Measurements from ENCODE around the gene ZYX. TPM values are rescaled to one million over a fixed set of nuclear protein-coding genes. Genes with fewer than 3 reads are reported as not detected.
"Not testable (repeated sequence)": the region's sequence is repeated elsewhere in the genome, so short reads cannot be mapped to it uniquely, and the experiment has no call there.

Gene ZYX
- total RNA-seq, 2 donors from 2014 or later, result 55.8 to 256 TPM

DNA sequence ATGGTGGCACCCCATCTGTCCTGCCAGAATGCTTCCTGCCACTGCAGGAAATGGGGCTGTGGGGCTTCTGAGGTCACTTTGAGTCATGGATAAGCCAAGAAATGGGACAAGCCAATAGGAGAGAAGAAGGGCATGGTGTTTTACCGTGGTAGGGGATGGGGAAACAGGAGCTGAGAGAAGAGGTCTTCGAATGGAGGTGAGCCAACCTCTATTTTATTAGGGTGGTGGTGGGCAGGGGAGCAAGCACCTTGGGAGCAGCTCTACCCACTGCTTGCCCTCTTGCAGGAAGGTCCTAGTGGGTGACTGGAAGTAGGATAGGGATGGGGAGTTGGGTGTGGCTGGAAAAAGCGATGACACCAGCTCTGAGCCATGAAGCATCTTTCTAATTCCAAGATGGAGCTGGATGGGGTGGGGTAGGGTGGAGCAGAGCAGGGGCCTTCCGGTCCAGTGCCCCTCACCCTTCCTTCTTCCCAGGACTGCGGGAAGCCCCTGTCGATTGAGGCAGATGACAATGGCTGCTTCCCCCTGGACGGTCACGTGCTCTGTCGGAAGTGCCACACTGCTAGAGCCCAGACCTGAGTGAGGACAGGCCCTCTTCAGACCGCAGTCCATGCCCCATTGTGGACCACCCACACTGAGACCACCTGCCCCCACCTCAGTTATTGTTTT lies 9.1 kb downstream of the ZYX start:
- no peak overlapping the region for H3K27ac ChIP-seq
- 79% methylated on average over 10 of the region's 10 CpGs for WGBS

DNA sequence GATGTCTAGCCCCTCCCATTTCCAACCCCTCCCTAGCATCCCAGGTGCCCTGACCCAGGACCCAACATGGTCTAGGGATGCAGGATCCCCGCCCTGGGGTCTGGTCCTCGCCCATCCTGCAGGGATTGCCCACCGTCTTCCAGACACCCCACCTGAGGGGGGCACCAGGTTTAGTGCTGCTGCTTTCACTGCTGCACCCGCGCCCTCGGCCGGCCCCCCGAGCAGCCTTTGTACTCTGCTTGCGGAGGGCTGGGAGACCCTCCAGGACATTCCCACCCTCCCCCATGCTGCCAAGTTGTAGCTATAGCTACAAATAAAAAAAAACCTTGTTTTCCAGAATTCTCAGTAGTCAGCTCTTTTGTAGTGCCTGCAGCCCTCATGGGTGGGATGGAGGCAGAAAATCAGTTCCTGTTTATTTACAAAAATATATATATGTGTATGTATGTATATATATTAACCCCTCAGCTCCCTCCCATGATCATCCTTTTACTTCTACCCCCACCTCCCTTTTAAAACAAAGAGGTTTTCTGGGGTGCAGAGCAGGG lies 9.7 kb downstream of the ZYX start:
- H3K9me3 ChIP-seq, result no peaks in the 10 kb centered on the region
- no peak for TF ChIP-seq POLR2AphosphoS5 (IDR thresholded peaks at IDR 0.05)
- TF ChIP-seq, protein P1, sequence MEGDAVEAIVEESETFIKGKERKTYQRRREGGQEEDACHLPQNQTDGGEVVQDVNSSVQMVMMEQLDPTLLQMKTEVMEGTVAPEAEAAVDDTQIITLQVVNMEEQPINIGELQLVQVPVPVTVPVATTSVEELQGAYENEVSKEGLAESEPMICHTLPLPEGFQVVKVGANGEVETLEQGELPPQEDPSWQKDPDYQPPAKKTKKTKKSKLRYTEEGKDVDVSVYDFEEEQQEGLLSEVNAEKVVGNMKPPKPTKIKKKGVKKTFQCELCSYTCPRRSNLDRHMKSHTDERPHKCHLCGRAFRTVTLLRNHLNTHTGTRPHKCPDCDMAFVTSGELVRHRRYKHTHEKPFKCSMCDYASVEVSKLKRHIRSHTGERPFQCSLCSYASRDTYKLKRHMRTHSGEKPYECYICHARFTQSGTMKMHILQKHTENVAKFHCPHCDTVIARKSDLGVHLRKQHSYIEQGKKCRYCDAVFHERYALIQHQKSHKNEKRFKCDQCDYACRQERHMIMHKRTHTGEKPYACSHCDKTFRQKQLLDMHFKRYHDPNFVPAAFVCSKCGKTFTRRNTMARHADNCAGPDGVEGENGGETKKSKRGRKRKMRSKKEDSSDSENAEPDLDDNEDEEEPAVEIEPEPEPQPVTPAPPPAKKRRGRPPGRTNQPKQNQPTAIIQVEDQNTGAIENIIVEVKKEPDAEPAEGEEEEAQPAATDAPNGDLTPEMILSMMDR (IDR thresholded peaks at IDR 0.05), result no peak
- no peak for TF ChIP-seq POLR2A (IDR thresholded peaks at IDR 0.05)
- H3K4me3 ChIP-seq, result no peak overlapping the region
- WGBS, result 69% methylated on average over 9 of the region's 9 CpGs
- H3K27ac ChIP-seq, result peak overlapping the region; percentile 61 to 65
- no peak for DNase-seq (ENCODE audit: low spot score)
- intact Hi-C loops (cut with DNase I), result loop anchor here (10.0 kb wide), 1 partner anchor 536 kb away; the partner anchor contains the start of gene EPHB6
- H3K36me3 ChIP-seq, result peaks cover 0 to 12% of the 10 kb centered on the region in 2 donors
- H3K27me3 ChIP-seq (replicated peaks; ENCODE audit: insufficient read depth), result no peaks in the 10 kb centered on the region
- H3K4me1 ChIP-seq (replicated peaks), result no peaks in the 10 kb centered on the region

More for the DNA sequence above, 9.1 kb downstream of the ZYX start:
- Histone ChIP-seq H3K36me3 (peaks cover 0 to 12% of the 10 kb centered on the region in 2 donors), H3K27me3 (replicated peaks; ENCODE audit: insufficient read depth) (no peaks in the 10 kb centered on the region), H3K4me3 (no peak overlapping the region), H3K9me3 (no peaks in the 10 kb centered on the region), H3K4me1 (replicated peaks) (no peaks in the 10 kb centered on the region)
- DNase-seq (ENCODE audit: low spot score), result no peak
- TF ChIP-seq, protein P1 (IDR thresholded peaks at IDR 0.05), result no peak
- TF ChIP-seq POLR2AphosphoS5 (IDR thresholded peaks at IDR 0.05) (no peak), POLR2A (IDR thresholded peaks at IDR 0.05) (no peak)
- intact Hi-C loops (cut with DNase I), result loop anchor here (10.0 kb wide), 1 partner anchor 535 kb away; the partner anchor contains the start of gene EPHB6

DNA sequence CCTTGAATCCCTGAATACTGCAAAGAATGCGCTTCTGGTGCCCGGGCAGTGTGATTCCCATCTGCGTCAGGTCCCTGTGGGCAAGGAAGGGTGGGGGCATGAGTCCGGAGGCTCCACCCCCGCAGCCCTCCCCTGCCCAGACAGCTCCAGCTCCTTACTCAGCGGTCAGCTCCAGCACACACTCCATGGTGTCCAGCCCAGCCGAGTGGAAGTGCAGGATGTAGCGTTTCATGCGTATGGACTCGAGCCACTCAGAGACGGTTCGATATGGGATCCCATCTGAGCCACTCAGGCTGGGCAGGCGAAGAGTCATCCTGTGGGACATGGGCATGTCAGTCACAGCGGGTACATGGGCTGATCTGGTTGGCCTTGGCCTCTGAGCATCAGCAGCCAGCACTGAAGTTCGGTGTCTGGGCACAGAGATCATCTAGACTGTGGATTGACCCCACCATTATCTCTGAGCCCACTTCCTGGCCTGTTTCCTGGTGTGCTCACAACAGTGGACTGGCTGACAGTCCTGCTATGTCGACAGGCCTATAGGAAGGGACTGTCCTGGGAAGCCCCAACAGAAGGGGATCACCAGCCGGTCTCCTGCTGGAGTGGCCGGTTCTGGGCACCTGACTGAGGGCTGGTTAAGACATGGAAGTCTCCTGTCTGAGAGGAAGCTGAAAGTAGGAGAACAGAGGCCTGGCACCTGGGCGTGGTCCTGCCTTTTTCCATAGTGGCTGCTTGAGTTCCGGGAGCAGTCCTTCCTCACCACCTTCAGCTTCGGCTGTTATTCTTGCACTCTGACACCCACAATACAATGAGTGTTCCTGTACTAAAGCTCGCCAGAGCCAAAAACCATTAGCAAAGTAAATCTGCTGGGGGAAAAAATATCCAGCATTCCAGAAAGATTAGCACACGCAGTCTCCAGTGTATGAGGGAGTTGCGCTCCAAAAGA lies 10.6 kb downstream of the ZYX start:
- Histone ChIP-seq H3K4me1 (replicated peaks) (no peaks in the 10 kb centered on the region), H3K4me3 (no peak overlapping the region), H3K36me3 (peaks cover 0 to 12% of the 10 kb centered on the region in 2 donors), H3K27me3 (replicated peaks; ENCODE audit: insufficient read depth) (no peaks in the 10 kb centered on the region), H3K9me3 (no peaks in the 10 kb centered on the region), H3K27ac (peak overlapping the region; percentile 61 to 65)
- TF ChIP-seq, protein P1 (IDR thresholded peaks at IDR 0.05), result no peak
- peak; percentile 15 for TF ChIP-seq POLR2AphosphoS5 (IDR thresholded peaks at IDR 0.05)
- DNase-seq (ENCODE audit: low spot score), result no peak
- 60% methylated on average over 24 of the region's 24 CpGs for WGBS
- intact Hi-C loops (cut with DNase I), result loop anchor here (10.0 kb wide), 1 partner anchor 537 kb away; the partner anchor contains the start of gene EPHB6

DNA sequence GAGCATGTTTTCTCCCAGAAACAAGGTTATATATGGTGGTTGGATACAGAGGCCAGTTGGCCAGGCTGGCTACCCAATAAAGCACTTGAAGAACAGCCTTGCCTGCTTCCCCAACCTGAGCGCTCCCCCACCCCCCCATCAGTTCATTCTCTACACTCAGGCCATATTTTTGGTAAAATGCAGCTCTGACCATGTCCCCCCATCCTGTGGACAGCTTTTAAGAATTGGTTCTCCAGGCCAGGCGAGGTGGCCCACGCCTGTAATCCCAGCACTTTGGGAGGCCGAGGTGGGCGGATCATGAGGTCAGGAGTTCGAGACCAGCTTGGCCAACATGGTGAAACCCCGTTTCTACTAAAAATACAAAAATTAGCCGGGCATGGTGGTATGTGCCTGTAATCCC lies 11.3 kb downstream of the ZYX start:
- peaks cover 0 to 12% of the 10 kb centered on the region in 2 donors for H3K36me3 ChIP-seq
- not testable (repeated sequence) for H3K4me3 ChIP-seq

DNA sequence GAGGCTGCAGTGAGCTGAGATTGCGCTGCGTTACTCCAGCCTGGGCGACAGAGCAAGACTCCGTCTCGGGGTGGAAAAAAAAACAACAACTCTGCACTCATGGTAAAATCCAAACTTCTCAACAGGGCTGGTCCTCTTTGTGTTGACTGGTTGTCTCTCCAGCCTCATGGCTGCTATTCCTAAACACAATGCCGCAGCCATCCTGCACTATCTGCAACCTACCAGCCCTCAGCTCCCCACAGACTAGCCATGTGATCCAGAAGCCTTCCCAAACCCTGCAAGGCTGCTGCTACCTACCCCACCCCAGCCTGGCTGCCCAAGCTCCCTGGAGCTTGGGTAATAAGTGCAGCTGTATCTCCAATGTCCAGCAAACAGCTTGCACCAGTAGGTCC lies 11.7 kb downstream of the ZYX start:
- no peak for DNase-seq (ENCODE audit: low spot score)
- Histone ChIP-seq H3K36me3 (peaks cover 0 to 12% of the 10 kb centered on the region in 2 donors), H3K4me3 (no peak overlapping the region), H3K9me3 (no peaks in the 10 kb centered on the region), H3K4me1 (replicated peaks) (no peaks in the 10 kb centered on the region), H3K27me3 (replicated peaks; ENCODE audit: insufficient read depth) (no peaks in the 10 kb centered on the region), H3K27ac (no peak overlapping the region)
- WGBS, result 93% methylated on average over 6 of the region's 6 CpGs
- intact Hi-C loops (cut with DNase I), result loop anchor here (10.0 kb wide), 1 partner anchor 538 kb away; the partner anchor contains the start of gene EPHB6
- TF ChIP-seq POLR2A (IDR thresholded peaks at IDR 0.05) (no peak), POLR2AphosphoS5 (IDR thresholded peaks at IDR 0.05) (no peak)
- TF ChIP-seq, protein P1 (IDR thresholded peaks at IDR 0.05), result no peak

More for the DNA sequence above, 11.3 kb downstream of the ZYX start:
- 93% methylated on average over 8 of the region's 8 CpGs for WGBS
- H3K27ac ChIP-seq, result peak overlapping the region in 1 of 2 donors; percentile 61
- not testable (repeated sequence) for H3K9me3 ChIP-seq; H3K4me1 ChIP-seq (replicated peaks); DNase-seq (ENCODE audit: low spot score); H3K27me3 ChIP-seq (replicated peaks; ENCODE audit: insufficient read depth)
- intact Hi-C loops (cut with DNase I), result loop anchor here (10.0 kb wide), 1 partner anchor 538 kb away; the partner anchor contains the start of gene EPHB6
